NCI-H748 (cell line): ENCODE results near the gene AGBL1.
A peak's percentile ranks its signal among the peaks of the same experiment; 100 is the strongest.

ENCODE experiments used
- DNase-seq: peaks from one replicate; lab custom pipeline; 2025; ENCODE audit not compliant: unreplicated experiment; lab: John Stamatoyannopoulos, UW

AGBL1 gene

GRCh38 chr15:86765281-86765680 lies 685.6 kb downstream of the AGBL1 start:
- no peak for DNase-seq

DNA sequence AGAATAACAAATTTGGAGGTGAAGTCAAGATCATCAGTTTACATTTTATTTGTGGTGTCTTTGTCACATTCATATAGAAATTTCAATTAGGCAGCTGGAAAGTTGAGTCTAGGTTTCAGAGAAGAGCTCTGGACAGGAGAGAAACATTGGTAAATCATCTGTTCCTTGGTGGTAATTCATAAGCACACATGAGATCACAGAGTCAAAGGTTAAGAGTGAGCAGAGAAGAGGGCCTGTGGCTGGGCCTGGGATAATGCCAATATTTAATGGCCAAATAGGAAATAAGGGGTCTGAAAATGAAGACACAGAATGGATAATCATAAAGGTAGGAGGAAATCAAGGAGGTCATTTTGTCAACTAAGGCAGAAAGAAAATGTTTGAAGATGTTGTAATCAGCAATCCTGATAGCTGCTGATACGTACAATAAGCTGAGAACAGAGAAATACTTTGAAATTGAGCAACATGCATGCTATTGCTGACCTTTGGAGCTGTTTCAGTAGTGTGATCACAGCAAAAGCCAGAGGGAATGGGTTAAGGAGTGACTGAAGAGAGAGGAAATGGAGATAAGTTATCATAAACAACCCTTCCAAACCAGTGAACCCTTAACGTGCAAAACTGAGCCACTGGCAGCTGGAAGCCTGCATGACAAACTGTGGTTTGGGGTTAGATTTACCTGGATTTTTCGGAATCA lies 692.8 kb downstream of the AGBL1 start:
- no peak for DNase-seq

- peak; percentile 96 for DNase-seq
Observed at GRCh38 chr15:86773736-86774135, 694.1 kb downstream of the AGBL1 start.

GRCh38 chr15:86776145-86776544 lies 696.5 kb downstream of the AGBL1 start:
- DNase-seq = no peak

GRCh38 chr15:86796521-86796920 lies 716.9 kb downstream of the AGBL1 start:
- no peak for DNase-seq

- no peak for DNase-seq
Observed at GRCh38 chr15:86797135-86797534, 717.5 kb downstream of the AGBL1 start.

- no peak for DNase-seq
Observed at GRCh38 chr15:86799226-86799625, 719.6 kb downstream of the AGBL1 start.

GRCh38 chr15:86802244-86802643 lies 722.6 kb downstream of the AGBL1 start:
- no peak for DNase-seq

DNA sequence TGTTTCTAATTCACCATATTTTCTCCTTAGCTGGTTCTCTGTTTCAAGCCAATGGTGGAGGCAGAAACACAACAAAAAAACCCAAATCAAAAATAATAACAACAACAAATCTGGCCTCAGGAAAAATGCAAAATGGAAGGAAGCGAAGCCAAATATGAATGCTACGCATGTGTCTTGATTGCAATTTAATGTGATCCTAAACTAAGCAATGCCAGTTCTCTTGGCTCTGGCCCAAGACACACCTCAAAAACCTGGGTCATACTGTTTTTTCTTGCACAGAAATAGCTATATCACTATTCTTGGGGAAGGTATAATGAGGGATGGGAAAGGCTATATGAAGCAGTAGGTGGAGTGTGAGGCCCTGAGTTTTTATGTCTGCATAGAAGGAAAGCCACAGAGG lies 724.7 kb downstream of the AGBL1 start:
- no peak for DNase-seq

GRCh38 chr15:86810329-86810728 lies 730.7 kb downstream of the AGBL1 start:
- DNase-seq = no peak

GRCh38 chr15:86813892-86814291 lies 734.2 kb downstream of the AGBL1 start:
- DNase-seq = no peak

DNA sequence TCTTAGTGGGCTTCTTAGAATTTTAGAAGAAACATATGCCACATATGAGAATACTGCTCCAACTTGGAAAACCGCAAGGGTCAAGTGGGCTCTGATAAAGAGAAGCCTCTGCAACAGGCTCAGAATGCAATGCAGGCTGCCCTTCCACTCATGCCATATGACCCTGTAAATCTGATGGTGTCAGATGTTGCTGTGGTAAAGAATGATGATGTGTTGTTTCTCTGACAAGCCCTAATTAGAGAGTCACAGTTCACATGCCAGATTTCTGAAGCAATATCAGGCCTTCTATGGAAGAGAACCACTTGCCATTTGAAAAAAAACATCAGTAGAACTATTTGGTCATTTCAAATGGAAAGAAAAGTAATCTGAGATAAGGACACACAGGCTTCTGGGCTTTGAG lies 749.6 kb downstream of the AGBL1 start:
- no peak for DNase-seq

DNA sequence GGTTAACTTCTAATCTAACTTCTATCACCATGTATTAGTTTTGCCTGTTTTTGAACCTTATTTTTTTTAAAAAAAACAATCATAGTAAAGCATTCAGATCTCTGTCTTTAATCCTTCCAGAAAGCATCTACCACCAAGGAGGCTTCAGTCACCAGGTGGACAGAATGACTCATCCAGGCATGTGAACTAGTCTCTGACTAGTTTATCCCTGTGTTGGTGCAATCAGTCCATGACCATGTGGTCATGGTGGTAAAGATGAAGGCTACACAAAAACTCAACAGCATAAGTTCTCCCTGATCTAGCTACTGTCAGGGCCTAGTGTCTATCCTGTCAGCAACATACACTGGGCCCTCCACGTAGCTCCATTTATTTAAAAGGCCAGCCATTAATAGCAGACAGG lies 750.6 kb downstream of the AGBL1 start:
- no peak for DNase-seq

- no peak for DNase-seq
Observed at GRCh38 chr15:86833595-86833994, 753.9 kb downstream of the AGBL1 start.

- DNase-seq = no peak
Observed at GRCh38 chr15:86834115-86834863, 754.6 kb downstream of the AGBL1 start.

DNA sequence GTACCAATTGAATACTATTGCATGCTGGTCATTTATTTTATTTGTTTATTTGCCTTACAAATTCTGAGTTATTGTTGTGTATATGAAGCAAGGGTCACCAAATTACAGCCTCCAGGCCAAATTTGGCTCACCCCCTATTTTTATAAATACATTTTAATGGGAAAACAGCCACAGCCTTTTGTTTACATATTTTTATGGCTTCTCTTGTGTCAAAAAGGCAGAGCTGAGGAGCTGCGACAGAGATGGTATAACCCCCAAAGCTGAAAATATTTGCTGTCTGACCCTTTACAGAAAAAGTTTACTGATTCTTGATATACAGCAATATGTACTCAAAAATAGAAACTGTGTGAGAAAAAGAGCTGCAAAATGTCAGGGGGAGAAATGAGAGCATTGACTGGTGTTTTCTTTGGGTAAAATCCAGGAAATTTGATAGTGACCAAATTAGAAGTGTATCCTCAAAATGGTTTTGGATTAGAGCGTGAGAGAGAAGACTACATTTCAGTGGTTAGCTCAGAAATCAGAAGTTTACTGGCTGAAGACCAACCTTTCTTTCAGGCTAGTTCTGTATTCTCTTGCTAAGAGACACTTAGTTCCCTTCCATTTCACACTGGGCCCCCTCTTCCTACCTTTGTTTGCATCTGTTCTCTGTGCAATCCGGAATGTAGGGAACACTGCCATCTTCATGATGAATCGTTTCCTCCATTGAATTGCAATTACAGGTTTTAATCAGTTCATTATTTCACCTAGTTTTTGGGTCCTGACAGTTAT lies 757.8 kb downstream of the AGBL1 start:
- no peak for DNase-seq

DNA sequence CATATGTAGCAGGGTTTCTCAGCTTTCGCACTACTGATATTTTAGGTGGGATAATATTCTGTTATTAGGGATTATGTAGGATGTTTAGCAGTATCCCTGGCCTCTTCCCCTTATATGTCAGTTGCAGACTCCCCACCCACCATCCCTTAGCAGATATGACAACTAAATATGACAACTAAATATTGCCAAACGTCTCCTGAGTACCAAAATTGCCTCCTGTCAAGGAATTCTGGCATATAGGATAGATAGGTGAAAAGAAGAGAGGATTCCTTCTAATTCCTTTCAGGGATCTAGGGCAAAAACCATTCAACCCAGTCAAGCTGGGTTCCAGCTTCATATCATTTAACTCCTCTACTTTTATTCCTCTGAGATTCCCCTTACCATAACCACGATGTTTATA lies 759.8 kb downstream of the AGBL1 start:
- no peak for DNase-seq

DNA sequence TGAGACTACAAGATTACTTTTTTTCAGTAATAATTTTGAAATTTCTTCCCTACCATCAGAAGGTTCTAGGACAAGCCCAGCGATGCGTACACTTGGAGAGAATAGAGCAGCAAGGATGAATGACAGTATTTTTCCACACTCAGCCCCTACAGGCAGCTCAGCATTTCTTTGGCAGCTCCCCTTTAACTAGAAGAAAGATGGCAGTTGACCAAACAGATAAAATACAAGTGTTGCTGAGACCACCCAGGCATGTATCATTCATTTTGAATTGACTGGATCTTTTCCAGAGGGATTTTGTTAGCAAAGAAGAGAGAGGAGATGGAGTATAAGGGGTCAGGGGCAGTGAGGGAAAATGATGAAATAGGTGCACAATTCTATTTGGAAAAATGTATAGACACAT lies 761.3 kb downstream of the AGBL1 start:
- no peak for DNase-seq

- no peak for DNase-seq
Observed at GRCh38 chr15:86842199-86842598, 762.5 kb downstream of the AGBL1 start.

DNA sequence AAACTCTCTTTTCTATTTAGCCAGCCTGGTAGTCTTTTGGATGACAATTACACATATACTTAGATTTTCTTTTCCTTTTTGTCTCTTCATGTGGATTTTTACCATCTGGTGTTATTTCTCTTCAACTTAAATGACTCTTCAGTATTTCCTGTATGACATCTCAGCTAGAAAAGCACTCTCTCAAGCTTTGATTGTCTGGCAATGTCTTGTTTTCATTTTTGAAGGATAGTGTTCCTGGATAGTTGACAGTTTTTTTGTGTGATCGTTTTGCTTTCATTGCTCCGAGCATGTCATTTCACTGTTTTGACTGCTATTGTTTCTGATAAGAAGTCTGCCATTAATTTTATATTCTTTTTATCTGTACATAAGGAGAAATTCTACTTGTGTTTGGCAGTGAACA lies 766.4 kb downstream of the AGBL1 start:
- no peak for DNase-seq

DNA sequence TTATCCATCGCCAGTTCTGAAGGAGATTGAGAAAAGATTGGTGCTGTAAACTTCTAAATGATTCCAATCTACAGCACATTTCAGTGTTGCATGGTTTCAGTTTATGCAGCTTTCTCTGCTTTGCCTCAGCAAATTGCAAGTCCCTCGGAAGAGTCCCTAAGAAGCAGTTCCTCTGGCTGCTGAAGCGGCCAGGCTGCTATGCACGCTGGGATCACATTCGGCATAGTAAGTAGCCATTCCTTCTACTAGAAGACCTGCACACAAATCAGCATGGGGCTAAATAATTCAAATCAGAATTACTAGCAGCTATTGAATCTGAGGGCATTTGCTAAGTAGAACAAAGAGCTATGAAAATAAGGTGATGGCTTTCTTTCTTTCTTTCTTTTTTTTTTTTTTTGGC lies 769.5 kb downstream of the AGBL1 start:
- no peak for DNase-seq
